Central memory CD8-positive, alpha-beta T cell (primary cell): ENCODE results near the gene CUL9.

ENCODE experiments used
- ATAC-seq: fragments of 150-1000 bp; cut with Tn5 transposase; replicated peaks from 2 replicates; pipeline ENCODE4 v1.10.0; 2022; ENCODE audit warnings: mild to moderate bottlenecking, moderate FRiP score, moderate number of reproducible peaks; ENCODE audit not compliant: poor library complexity, severe bottlenecking; ENCODE audit errors: extremely low read depth
- DNase-seq, 2 donors: peaks; one replicate each; pipeline ENCODE4 v3.0.0; 2021; ENCODE audit warnings: low spot score in 2 of 2
- H3K27ac Mint-ChIP-seq: one replicate; pipeline ENCODE4 v1.8.0; 2022; ENCODE audit warnings: low read depth, mild to moderate bottlenecking, moderate library complexity, mixed read lengths
- H3K27me3 Mint-ChIP-seq: one replicate; pipeline ENCODE4 v1.8.0; 2022; ENCODE audit warnings: mixed read lengths
- H3K36me3 Mint-ChIP-seq: one replicate; pipeline ENCODE4 v1.8.0; 2022; ENCODE audit warnings: mild to moderate bottlenecking, moderate library complexity, mixed read lengths; ENCODE audit not compliant: insufficient read depth
- H3K4me1 Mint-ChIP-seq: one replicate; pipeline ENCODE4 v1.8.0; 2022; ENCODE audit warnings: mixed read lengths
- H3K4me3 Mint-ChIP-seq: one replicate; pipeline ENCODE4 v1.8.0; 2022; ENCODE audit warnings: mild to moderate bottlenecking, moderate library complexity, mixed read lengths
- H3K9me3 Mint-ChIP-seq: one replicate; pipeline ENCODE4 v1.8.0; 2022; ENCODE audit warnings: mixed read lengths

Gene CUL9

DNA sequence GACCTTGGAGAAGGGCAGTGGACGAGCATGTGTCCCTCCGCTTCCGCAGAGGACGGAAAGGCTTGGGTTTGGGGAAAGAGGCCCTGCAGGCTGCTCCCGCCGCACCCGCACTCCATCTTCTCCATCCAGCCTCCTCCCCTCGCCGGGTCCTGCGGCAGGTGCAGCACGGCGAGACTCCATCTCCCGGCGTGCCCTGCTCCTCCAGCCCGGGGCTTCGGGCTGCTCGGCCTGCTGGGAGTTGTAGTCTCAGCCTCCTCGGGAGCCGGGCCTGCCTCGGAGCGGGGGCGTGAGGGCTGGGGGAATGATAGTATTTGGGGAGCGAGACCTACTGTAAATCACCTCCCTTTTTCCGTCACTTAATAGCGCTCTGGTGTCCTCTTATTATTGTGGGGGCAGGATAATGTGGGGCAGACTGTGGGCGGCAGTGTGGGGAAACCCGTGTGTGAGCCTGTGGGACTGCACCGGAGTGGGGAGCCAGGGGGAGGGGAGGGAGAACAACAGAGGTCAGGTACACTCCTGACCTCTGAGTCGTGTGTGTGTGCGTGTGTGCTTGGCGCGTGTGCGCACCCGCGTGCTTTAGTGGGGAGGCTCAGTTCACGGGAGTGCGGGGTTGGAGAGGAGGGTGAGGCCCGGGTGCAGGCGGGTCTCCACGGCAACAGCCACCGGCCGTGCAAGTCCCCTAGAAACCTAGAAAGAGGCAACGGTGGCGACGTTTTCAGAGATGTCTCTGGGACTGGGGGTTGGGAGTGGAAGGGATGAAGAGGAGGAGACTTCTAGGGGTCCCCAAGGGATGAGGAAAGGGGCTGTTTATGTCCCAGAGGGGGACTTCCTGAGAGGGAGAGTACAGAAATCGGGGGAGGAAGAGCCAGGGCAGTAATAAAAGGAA is 65.4 kb downstream of the CUL9 start:
- peak overlapping the region; percentile 75 for H3K27ac Mint-ChIP-seq
- DNase-seq, result peak; percentile 50 to 57
- H3K4me3 Mint-ChIP-seq, result peak overlapping the region; percentile 83
- ATAC-seq, result peak; percentile 94
- peaks cover 2% of the 10 kb centered on the region for H3K36me3 Mint-ChIP-seq
- peaks cover 15% of the 10 kb centered on the region for H3K27me3 Mint-ChIP-seq
- H3K9me3 Mint-ChIP-seq, result no peaks in the 10 kb centered on the region
- peaks cover 8% of the 10 kb centered on the region for H3K4me1 Mint-ChIP-seq

DNA sequence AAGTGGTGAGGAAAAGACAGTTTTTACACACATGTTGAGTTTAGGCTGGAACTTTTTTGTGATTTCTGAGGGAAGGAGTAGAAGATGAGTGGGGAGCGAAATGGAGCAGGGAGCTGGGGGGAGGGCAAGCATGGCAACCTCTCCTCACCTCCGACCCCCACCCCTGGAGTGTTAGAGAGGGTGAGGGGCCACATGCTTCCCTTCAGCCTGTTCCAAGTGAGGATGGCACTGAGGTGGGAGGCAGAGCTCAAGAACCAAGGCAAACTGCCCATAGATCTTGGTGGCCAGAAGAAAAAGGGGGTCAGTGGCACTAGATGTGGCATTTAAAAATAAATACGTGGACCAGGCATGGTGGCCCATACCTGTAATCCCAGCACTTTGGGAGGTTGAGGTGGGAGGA is 66.1 kb downstream of the CUL9 start:
- H3K27ac Mint-ChIP-seq, result peak overlapping the region; percentile 75

GRCh38 chr6:43248791-43249190 is 66.8 kb downstream of the CUL9 start:
- Mint-ChIP-seq H3K27me3 (peaks cover 26% of the 10 kb centered on the region), H3K9me3 (no peaks in the 10 kb centered on the region), H3K4me3 (no peak overlapping the region), H3K27ac (no peak overlapping the region), H3K36me3 (peaks cover 2% of the 10 kb centered on the region), H3K4me1 (peaks cover 8% of the 10 kb centered on the region)
- ATAC-seq, result no peak
- DNase-seq, result no peak

More for the DNA sequence above, 66.1 kb downstream of the CUL9 start:
- ATAC-seq, result no peak
- H3K4me3 Mint-ChIP-seq, result peak overlapping the region; percentile 83
- peaks cover 8% of the 10 kb centered on the region for H3K4me1 Mint-ChIP-seq
- H3K36me3 Mint-ChIP-seq, result peaks cover 2% of the 10 kb centered on the region
- H3K27me3 Mint-ChIP-seq, result peaks cover 22% of the 10 kb centered on the region
- DNase-seq, result no peak
- H3K9me3 Mint-ChIP-seq, result no peaks in the 10 kb centered on the region

DNA sequence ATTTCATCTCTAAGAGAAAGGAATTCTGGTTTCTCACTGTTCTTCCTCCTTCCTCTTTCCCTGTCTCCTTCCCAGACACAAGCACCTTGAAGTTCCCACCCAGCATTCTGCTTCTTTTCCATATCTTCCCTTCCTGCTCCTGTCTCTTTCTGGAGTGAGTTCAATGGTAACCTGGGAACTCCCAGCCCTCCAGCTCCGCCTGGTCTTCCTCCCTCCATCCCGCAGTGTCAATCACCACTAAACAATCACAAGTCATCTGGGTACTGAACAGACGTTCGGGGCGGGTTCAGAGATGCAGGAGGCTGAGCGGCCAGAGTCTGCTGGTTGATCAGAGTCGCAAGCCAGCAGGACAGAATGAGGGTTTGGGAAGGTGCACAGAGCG is 69.0 kb downstream of the CUL9 start:
- Mint-ChIP-seq H3K36me3 (peaks cover 2% of the 10 kb centered on the region), H3K27ac (peak overlapping the region; percentile 42), H3K4me3 (no peak overlapping the region), H3K4me1 (peaks cover 8% of the 10 kb centered on the region), H3K9me3 (no peaks in the 10 kb centered on the region), H3K27me3 (peaks cover 35% of the 10 kb centered on the region)
- DNase-seq (no peak), ATAC-seq (no peak)

DNA sequence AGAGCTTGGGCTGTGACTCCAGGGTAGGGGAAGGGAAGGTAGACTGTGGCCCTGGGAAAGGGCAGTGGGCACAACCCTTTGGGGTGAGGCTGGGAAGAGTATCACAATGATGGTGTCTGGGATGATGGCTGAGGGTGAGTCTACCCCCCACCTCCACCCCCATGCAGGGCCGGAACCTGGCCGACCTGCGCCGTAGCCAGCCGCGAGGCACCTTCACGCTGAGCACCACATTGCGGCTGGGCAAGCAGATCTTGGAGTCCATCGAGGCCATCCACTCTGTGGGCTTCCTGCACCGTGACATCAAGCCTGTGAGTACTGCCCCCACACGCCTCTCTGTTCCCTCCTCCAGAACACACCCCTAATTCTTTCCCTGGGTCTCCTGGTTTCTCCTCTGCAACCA is 71.4 kb downstream of the CUL9 start:
- Mint-ChIP-seq H3K36me3 (no peaks in the 10 kb centered on the region), H3K4me1 (no peaks in the 10 kb centered on the region), H3K4me3 (no peak overlapping the region), H3K9me3 (no peaks in the 10 kb centered on the region), H3K27me3 (peaks cover 38% of the 10 kb centered on the region), H3K27ac (no peak overlapping the region)
- DNase-seq (no peak), ATAC-seq (no peak)

DNA sequence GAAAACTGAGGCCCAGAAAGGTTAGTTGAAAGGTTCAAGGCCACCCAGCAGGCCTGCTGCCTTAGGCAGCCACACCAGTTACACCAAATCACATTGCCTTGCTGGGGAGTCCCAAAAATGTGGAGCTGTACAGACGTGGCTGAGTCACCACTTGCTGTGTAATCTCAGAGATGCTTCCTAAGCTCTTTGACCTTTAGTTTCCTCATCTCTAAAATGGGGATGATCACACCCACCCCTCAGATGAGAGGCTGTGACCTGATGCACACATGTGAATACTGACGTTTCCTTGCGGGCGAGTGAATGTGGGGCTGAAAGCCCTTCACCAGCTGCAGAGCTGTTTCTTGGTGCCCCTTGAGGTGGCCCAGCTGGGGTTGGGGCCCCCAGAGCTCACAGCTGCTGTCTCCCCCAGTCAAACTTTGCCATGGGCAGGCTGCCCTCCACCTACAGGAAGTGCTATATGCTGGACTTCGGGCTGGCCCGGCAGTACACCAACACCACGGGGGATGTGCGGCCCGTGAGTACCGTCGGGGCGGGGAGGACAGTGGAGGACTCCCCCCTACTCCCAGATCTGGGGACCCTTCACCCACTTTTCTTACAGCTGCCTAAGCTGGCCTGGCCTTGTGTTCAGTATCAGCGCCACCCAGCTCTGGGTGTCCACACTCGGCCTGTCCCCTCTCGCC is 72.3 kb downstream of the CUL9 start:
- ATAC-seq (no peak), DNase-seq (no peak)
- Mint-ChIP-seq H3K4me1 (no peaks in the 10 kb centered on the region), H3K4me3 (no peak overlapping the region), H3K36me3 (no peaks in the 10 kb centered on the region), H3K27ac (no peak overlapping the region), H3K9me3 (no peaks in the 10 kb centered on the region), H3K27me3 (peaks cover 38% of the 10 kb centered on the region)

DNA sequence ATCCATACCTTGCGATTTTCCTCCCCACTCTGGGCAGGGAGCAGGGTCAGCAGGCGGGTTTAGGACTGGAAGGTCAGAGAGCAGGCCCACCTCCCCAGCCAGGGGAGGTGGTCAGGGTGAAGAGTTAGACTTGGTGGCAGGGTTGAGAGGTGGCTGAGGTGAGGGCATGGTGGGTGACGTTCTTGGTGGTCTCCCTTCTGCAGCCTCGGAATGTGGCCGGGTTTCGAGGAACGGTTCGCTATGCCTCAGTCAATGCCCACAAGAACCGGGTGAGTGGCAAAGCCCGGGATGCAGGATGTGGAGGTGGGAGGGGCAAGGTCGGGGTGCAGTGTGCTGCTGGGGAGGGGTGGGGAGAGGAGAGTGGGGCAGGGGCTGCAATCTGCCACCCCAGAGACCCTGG is 72.8 kb downstream of the CUL9 start:
- no peak overlapping the region for H3K27ac Mint-ChIP-seq
- H3K4me1 Mint-ChIP-seq, result no peaks in the 10 kb centered on the region
- H3K9me3 Mint-ChIP-seq, result no peaks in the 10 kb centered on the region
- H3K27me3 Mint-ChIP-seq, result peaks cover 38% of the 10 kb centered on the region
- no peak for DNase-seq
- no peak for ATAC-seq
- no peaks in the 10 kb centered on the region for H3K36me3 Mint-ChIP-seq
- no peak overlapping the region for H3K4me3 Mint-ChIP-seq

DNA sequence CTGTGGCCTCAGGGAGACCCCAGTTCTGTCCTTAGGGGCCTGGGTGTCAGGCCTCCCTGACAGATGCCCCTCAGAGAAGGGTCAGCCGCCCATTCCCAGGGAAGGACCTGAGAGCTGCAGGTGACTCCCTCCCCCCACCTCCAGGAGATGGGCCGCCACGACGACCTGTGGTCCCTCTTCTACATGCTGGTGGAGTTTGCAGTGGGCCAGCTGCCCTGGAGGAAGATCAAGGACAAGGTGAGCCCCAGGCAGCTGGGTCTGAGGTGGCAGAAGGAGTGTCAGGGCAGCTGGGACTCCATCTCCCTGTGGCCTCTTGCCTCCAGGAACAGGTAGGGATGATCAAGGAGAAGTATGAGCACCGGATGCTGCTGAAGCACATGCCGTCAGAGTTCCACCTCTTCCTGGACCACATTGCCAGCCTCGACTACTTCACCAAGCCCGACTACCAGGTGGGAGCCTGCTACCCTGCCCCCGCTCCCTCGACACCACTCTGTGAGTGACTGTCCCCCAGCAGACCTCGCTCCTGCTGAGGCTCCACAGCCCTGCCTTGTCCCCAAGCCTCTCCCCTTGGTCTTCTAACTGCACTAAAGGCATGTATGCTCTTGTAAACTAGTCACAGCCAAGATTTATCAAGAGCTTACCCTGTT is 73.5 kb downstream of the CUL9 start:
- no peaks in the 10 kb centered on the region for H3K4me1 Mint-ChIP-seq
- DNase-seq, result no peak
- no peak overlapping the region for H3K27ac Mint-ChIP-seq
- H3K36me3 Mint-ChIP-seq, result no peaks in the 10 kb centered on the region
- peaks cover 38% of the 10 kb centered on the region for H3K27me3 Mint-ChIP-seq
- ATAC-seq, result no peak
- no peaks in the 10 kb centered on the region for H3K9me3 Mint-ChIP-seq
- no peak overlapping the region for H3K4me3 Mint-ChIP-seq

- peaks cover 28% of the 10 kb centered on the region for H3K27me3 Mint-ChIP-seq
- DNase-seq (no peak), ATAC-seq (no peak)
- no peaks in the 10 kb centered on the region for H3K36me3 Mint-ChIP-seq
- H3K9me3 Mint-ChIP-seq, result no peaks in the 10 kb centered on the region
- no peaks in the 10 kb centered on the region for H3K4me1 Mint-ChIP-seq
- H3K4me3 Mint-ChIP-seq, result no peak overlapping the region
- H3K27ac Mint-ChIP-seq, result no peak overlapping the region
Observed at GRCh38 chr6:43256670-43257366, 74.8 kb downstream of the CUL9 start.

- H3K27ac Mint-ChIP-seq, result no peak overlapping the region
- no peaks in the 10 kb centered on the region for H3K4me1 Mint-ChIP-seq
- no peaks in the 10 kb centered on the region for H3K36me3 Mint-ChIP-seq
- H3K27me3 Mint-ChIP-seq, result peaks cover 21% of the 10 kb centered on the region
- ATAC-seq (no peak), DNase-seq (no peak)
- H3K9me3 Mint-ChIP-seq, result no peaks in the 10 kb centered on the region
- no peak overlapping the region for H3K4me3 Mint-ChIP-seq
Observed at GRCh38 chr6:43257367-43258145, 75.6 kb downstream of the CUL9 start.

DNA sequence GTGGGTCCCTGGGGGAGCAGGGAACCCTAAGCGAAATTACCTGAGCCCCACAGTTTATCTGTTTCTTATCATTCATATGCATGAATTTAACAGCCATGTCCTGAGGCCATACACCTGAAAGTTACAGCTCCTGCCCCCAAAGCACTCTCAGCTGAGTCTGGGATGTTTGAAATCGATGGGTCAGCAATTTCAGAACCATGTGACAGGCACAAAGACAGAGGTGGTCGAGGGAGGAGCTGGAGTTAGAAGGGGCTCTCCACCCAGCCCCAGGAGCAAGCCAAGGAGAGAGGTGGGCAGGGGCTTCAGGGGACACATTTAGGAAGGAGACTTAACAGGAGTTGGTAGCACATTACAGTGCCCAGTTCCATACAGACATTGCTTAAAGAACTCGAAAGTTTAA is 76.2 kb downstream of the CUL9 start:
- ATAC-seq (no peak), DNase-seq (no peak)
- H3K27me3 Mint-ChIP-seq, result peaks cover 15% of the 10 kb centered on the region
- H3K9me3 Mint-ChIP-seq, result no peaks in the 10 kb centered on the region
- no peaks in the 10 kb centered on the region for H3K36me3 Mint-ChIP-seq
- H3K27ac Mint-ChIP-seq, result no peak overlapping the region
- H3K4me3 Mint-ChIP-seq, result no peak overlapping the region
- no peaks in the 10 kb centered on the region for H3K4me1 Mint-ChIP-seq
